Right kidney (tissue), 9 donors: ENCODE results near the gene PIKFYVE.
"Not testable (repeated sequence)": the region's sequence is repeated elsewhere in the genome, so short reads cannot be mapped to it uniquely, and the experiment has no call there.

ENCODE experiments used
- DNase-seq: peaks from one replicate; pipeline ENCODE4 v3.0.0-alpha.2; 2016
- long read RNA-seq, 8 donors: transcript quantifications; one replicate each; lab custom pipeline, GENCODE V29; 2026

PIKFYVE gene
- long read RNA-seq, donor 1: 0 reads
- long read RNA-seq, donor 2: 0 reads
- long read RNA-seq, donor 3, partial matches to known transcripts: 5 of 5 reads
- long read RNA-seq, donor 3, other reads (novel, unspliced or antisense): 0 of 5 reads
- long read RNA-seq, donor 4: 0 reads
- long read RNA-seq, donor 5: 0 reads
- long read RNA-seq, donor 6, partial matches to known transcripts: 20 of 20 reads
- long read RNA-seq, donor 6, other reads (novel, unspliced or antisense): 0 of 20 reads
- long read RNA-seq, donor 7, partial matches to known transcripts: 12 of 12 reads
- long read RNA-seq, donor 7, other reads (novel, unspliced or antisense): 0 of 12 reads
- long read RNA-seq, donor 8: 0 reads

GRCh38 chr2:208265801-208266552 is at the start of gene PIKFYVE:
PIKFYVE (plus strand) TSS chr2:208266255; CDS start chr2:208271520, 5,265 bp downstream.
- DNase-seq: peak; percentile 94

- DNase-seq: not testable (repeated sequence)
Measured at GRCh38 chr2:208221873-208222272, 44.2 kb upstream of the PIKFYVE start.

- no peak for DNase-seq
Measured at GRCh38 chr2:208222351-208222750, 43.7 kb upstream of the PIKFYVE start.

- no peak for DNase-seq
Measured at GRCh38 chr2:208224802-208225201, 41.3 kb upstream of the PIKFYVE start.

- no peak for DNase-seq
Measured at GRCh38 chr2:208227581-208228232, 38.3 kb upstream of the PIKFYVE start.

- DNase-seq: no peak
Measured at GRCh38 chr2:208228476-208228875, 37.6 kb upstream of the PIKFYVE start.

- no peak for DNase-seq
Measured at GRCh38 chr2:208234786-208235185, 31.3 kb upstream of the PIKFYVE start.

GRCh38 chr2:208235860-208236259 is 30.2 kb upstream of the PIKFYVE start:
- no peak for DNase-seq

GRCh38 chr2:208239770-208240493 is 26.1 kb upstream of the PIKFYVE start:
- no peak for DNase-seq

GRCh38 chr2:208240619-208241209 is 25.3 kb upstream of the PIKFYVE start:
- no peak for DNase-seq

- DNase-seq: no peak
Measured at GRCh38 chr2:208244422-208244821, 21.6 kb upstream of the PIKFYVE start.

- DNase-seq: no peak
Measured at GRCh38 chr2:208245746-208246145, 20.3 kb upstream of the PIKFYVE start.

- no peak for DNase-seq
Measured at GRCh38 chr2:208248601-208249000, 17.5 kb upstream of the PIKFYVE start.

GRCh38 chr2:208249296-208249695 is 16.8 kb upstream of the PIKFYVE start:
- DNase-seq: no peak

GRCh38 chr2:208250388-208250787 is 15.7 kb upstream of the PIKFYVE start:
- DNase-seq: no peak

- DNase-seq: no peak
Measured at GRCh38 chr2:208251098-208251497, 15.0 kb upstream of the PIKFYVE start.

GRCh38 chr2:208252716-208253492 is 13.2 kb upstream of the PIKFYVE start:
- DNase-seq: no peak

- DNase-seq: no peak
Measured at GRCh38 chr2:208253600-208254117, 12.4 kb upstream of the PIKFYVE start.

GRCh38 chr2:208254118-208254870 is 11.8 kb upstream of the PIKFYVE start:
- peak; percentile 90 for DNase-seq

- DNase-seq: peak; percentile 97
Measured at GRCh38 chr2:208254871-208255556, 11.0 kb upstream of the PIKFYVE start, which contains the start of gene IDH1. IDH1 (minus strand) TSS chr2:208255071; CDS start chr2:208251551, 3,520 bp downstream.
